ENCODE data around the gene PLXNC1.

GRCh38 chr12:94297876-94298505 is 149.6 kb downstream of the PLXNC1 start:
- TF ChIP-seq CTCF (IDR thresholded peaks at IDR 0.05) (no peak), POLR2AphosphoS5 (IDR thresholded peaks at IDR 0.05) (peak in 3 of 4 donors; percentile 77 to 81 (median 79))
